GM19239 (cell line): Measurements from ENCODE around the gene EML2.

Source experiments
- DNase-seq: peaks from one replicate; pipeline ENCODE4 v3.0.0; 2011; ENCODE audit warnings: low spot score; ENCODE audit not compliant: insufficient read length
- FAIRE-seq: peaks from 2 replicates; lab custom pipeline; 2011; peaks lifted over from hg19 to GRCh38; lab: Jason Lieb, UNC

The EML2 gene

DNA sequence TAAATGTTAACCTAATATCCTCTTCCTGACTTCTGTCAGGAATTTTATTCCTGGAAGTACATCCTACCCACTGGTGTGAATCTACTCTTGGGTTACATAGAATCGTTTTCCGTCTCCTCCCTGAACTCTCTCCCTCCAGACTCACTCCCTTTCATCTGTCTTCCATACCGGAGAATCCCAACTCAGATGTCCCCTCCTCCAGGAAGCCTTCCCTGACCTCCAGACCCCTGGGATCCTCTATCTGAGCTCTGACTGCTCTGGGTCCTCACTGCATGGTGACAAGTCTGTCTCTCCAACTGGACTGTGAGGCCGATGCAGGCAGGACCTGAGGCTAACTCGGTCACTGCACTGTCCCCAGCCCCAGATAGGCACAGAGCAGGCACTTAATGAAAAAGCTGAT lies 79.2 kb downstream of the EML2 start:
- DNase-seq: no peak
- FAIRE-seq: no peak
